OCI-LY7 (cell line): ENCODE results near the gene RNF144B. TPM values are rescaled to one million over a fixed set of nuclear protein-coding genes. Genes with fewer than 3 reads are reported as not detected.

Experiments
- BruUV-seq: library from RNA; stranded (reverse); fragments of 400-500 nt; replicated peaks from 2 replicates; lab custom pipeline; 2021; lab: Mats Ljungman, UMichigan
- CTCF ChIA-PET: fragments of 300-600 bp; sonication (Branson Sonifier 250); formaldehyde crosslinking; loops from one replicate; lab custom pipeline; 2022; ENCODE audit warnings: antibody characterized with exemption; ENCODE audit not compliant: unreplicated experiment; lab: Charles Lee
- POLR2A ChIA-PET: fragments of 300-600 bp; sonication (Branson Sonifier 250); formaldehyde crosslinking; loops from one replicate; lab custom pipeline; 2022; ENCODE audit warnings: antibody characterized with exemption; lab: Charles Lee
- DNase-seq: peaks from one replicate; pipeline ENCODE4 v3.0.0-alpha.2; 2015; ENCODE audit warnings: low spot score
- H2AFZ ChIP-seq: fragments of 200-600 bp; sonication (generic), shearing (Covaris generic); 2 replicates; pipeline ENCODE4 v1.6.1; 2014; ENCODE audit warnings: mild to moderate bottlenecking, antibody characterized with exemption, low read length, moderate library complexity
- H3K27ac ChIP-seq: fragments of 200-600 bp; sonication (generic); 2 replicates; pipeline ENCODE4 v1.5.1; 2014; ENCODE audit warnings: mixed run types, low read depth, mild to moderate bottlenecking, moderate library complexity, low read length, inconsistent platforms; ENCODE audit not compliant: poor library complexity, severe bottlenecking
- H3K36me3 ChIP-seq: fragments of 200-600 bp; sonication (generic); 2 replicates; pipeline ENCODE4 v1.6.1; 2014; ENCODE audit warnings: mild to moderate bottlenecking, antibody characterized with exemption, low read length, moderate library complexity, mixed read lengths; ENCODE audit not compliant: insufficient read depth
- H3K4me1 ChIP-seq: fragments of 200-600 bp; sonication (generic); 2 replicates; pipeline ENCODE4 v1.5.1; 2014; ENCODE audit warnings: mild to moderate bottlenecking, low read length; ENCODE audit not compliant: insufficient read depth, poor library complexity, severe bottlenecking
- H3K4me2 ChIP-seq: fragments of 200-600 bp; sonication (generic); 2 replicates; pipeline ENCODE4 v1.6.1; 2014; ENCODE audit warnings: mild to moderate bottlenecking, low read length
- H3K4me3 ChIP-seq: fragments of 200-600 bp; sonication (generic); 2 replicates; pipeline ENCODE4 v1.5.1; 2014; ENCODE audit warnings: mild to moderate bottlenecking, low read depth, low read length; ENCODE audit not compliant: poor library complexity, severe bottlenecking
- H3K79me2 ChIP-seq: fragments of 200-600 bp; sonication (generic); 2 replicates; pipeline ENCODE4 v1.6.1; 2016; ENCODE audit warnings: low read depth, mild to moderate bottlenecking, low read length, moderate library complexity, mixed read lengths; ENCODE audit not compliant: insufficient read depth
- H3K9me2 ChIP-seq: fragments of 200-600 bp; sonication (generic); 2 replicates; pipeline ENCODE4 v1.6.1; 2016; ENCODE audit warnings: mild to moderate bottlenecking, low read length, mixed read lengths; ENCODE audit not compliant: insufficient read depth
- H3K9me3 ChIP-seq: fragments of 200-600 bp; sonication (generic); 2 replicates; pipeline ENCODE4 v1.6.1; 2014; ENCODE audit warnings: mild to moderate bottlenecking, mixed run types, low read length, mixed read lengths
- H4K20me1 ChIP-seq: fragments of 200-600 bp; sonication (generic); 2 replicates; pipeline ENCODE4 v1.6.1; 2014; ENCODE audit warnings: mild to moderate bottlenecking, antibody characterized with exemption, low read length, moderate library complexity, mixed read lengths; ENCODE audit not compliant: insufficient read depth
- CTCF ChIP-seq: fragments of 200-600 bp; sonication (generic); conservative IDR thresholded peaks from 2 replicates; pipeline ENCODE4 v1.5.1; 2014; ENCODE audit warnings: mild to moderate bottlenecking, antibody characterized with exemption, low read length, moderate library complexity, mixed read lengths
- EZH2phosphoT487 ChIP-seq: fragments of 200-600 bp; sonication (generic); IDR thresholded peaks from 2 replicates; pipeline ENCODE4 v1.6.1; 2018; ENCODE audit warnings: low read depth, borderline replicate concordance, mild to moderate bottlenecking, mixed run types, antibody characterized with exemption, low read length, moderate library complexity, mixed read lengths
- intact Hi-C: fragments of 100-400 bp; cut with micrococcal nuclease; formaldehyde crosslinking; loops from one replicate; pipeline ENCODE4 v1.10.0; 2022; ENCODE audit not compliant: unreplicated experiment
- total RNA-seq, 2 experiments: library from RNA; depleted of rRNA in 1 of 2; stranded (reverse); fragments of >200 nt in 1 of 2; shearing (Covaris generic) in 1 of 2; gene quantifications; 2 replicates each; pipeline ENCODE4 v1.2.3, GENCODE V29; 2014 to 2022

The RNF144B gene
- total RNA-seq, 2 experiments from 2014 or later, result 83.4 to 151 TPM

- ChIA-PET POLR2A (interaction anchor here (1.1 kb wide), 2 partner anchors 10 to 28 kb away, joined by 3 to 4 read pairs; no protein-coding TSS in a partner anchor), CTCF (no interaction called here)
- H3K4me1 ChIP-seq, result no peaks in the 10 kb centered on the region
- intact Hi-C loops, result no loop called here
- BruUV-seq, result no TSS peak
- no peak for TF ChIP-seq EZH2phosphoT487
- TF ChIP-seq CTCF, result no peak
- H3K4me2 ChIP-seq, result no peak overlapping the region
- H3K79me2 ChIP-seq, result peaks cover 47% of the 10 kb centered on the region; the same call in 1 of the 2 replicates
- peaks cover 100% of the 10 kb centered on the region for H3K36me3 ChIP-seq
- no peak for DNase-seq
- H3K27ac ChIP-seq, result no peak overlapping the region
- no peaks in the 10 kb centered on the region for H3K9me3 ChIP-seq
- H4K20me1 ChIP-seq, result 0 out of 2 replicates have a peak, but pooled peaks cover 3% of the 10 kb centered on the region
- H3K9me2 ChIP-seq, result no peaks in the 10 kb centered on the region
- H3K4me3 ChIP-seq, result no peak overlapping the region
- no peak overlapping the region for H2AFZ ChIP-seq
These were observed 76.3 kb downstream of the RNF144B start for GRCh38 chr6:18463429-18463828.

- no peak for DNase-seq
- H3K4me1 ChIP-seq, result no peaks in the 10 kb centered on the region
- H3K9me3 ChIP-seq, result no peaks in the 10 kb centered on the region
- H3K4me3 ChIP-seq, result no peak overlapping the region
- H3K36me3 ChIP-seq, result peaks cover 98% of the 10 kb centered on the region
- no peak for TF ChIP-seq EZH2phosphoT487
- no peak for TF ChIP-seq CTCF
- ChIA-PET CTCF (no interaction called here), POLR2A (interaction anchor here (0.6 to 1.1 kb wide), 4 partner anchors 10 to 176 kb away, joined by 3 to 4 read pairs (median 3); no protein-coding TSS in a partner anchor)
- peaks cover 39% of the 10 kb centered on the region; the same call in 1 of the 2 replicates for H3K79me2 ChIP-seq
- H3K27ac ChIP-seq, result no peak overlapping the region
- H3K9me2 ChIP-seq, result no peaks in the 10 kb centered on the region
- intact Hi-C loops, result no loop called here
- no TSS peak for BruUV-seq
- H2AFZ ChIP-seq, result no peak overlapping the region
- H4K20me1 ChIP-seq, result 0 out of 2 replicates have a peak, but pooled peaks cover 3% of the 10 kb centered on the region
- no peak overlapping the region for H3K4me2 ChIP-seq
These were observed 77.0 kb downstream of the RNF144B start for GRCh38 chr6:18464176-18464575.

DNA sequence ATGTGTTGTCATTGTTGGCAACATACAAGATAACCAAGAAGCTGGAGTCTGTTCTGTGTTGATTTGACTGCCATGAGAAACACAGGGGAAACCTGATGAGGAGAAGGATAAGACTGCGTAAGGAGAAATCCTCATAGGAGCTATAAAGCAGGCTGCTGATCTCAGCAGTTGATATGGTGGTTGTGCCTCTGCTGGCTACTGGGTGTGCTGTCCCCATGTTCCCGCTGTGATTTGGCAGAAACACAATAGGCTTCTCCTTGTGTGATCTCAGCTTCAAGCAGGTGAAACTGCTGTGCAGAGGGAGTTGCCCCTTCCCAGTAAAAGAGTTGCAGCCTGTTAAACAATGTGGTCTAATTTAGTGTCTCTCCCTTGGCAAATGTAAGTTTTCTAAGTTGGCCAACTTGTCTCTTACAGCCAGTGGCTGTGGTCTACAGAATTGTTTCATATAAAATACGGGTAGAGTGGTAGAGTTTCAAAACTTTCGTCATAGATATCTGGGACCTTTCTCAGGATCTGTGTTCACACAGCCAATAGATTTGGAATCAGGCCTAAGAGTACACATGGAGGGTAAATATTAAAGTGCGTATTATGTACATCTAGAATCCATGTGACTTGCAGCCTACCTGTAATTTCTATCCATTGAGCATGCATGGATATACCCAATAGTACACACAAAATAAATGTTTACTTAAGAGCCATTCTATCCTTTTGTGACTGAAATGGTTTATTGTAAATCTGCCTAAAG is 78.4 kb downstream of the RNF144B start:
- TF ChIP-seq CTCF (no peak), EZH2phosphoT487 (no peak)
- Histone ChIP-seq H2AFZ (no peak overlapping the region), H3K4me3 (no peak overlapping the region), H3K9me3 (no peaks in the 10 kb centered on the region), H4K20me1 (0 out of 2 replicates have a peak, but pooled peaks cover 3% of the 10 kb centered on the region), H3K27ac (no peak overlapping the region), H3K36me3 (peaks cover 94% of the 10 kb centered on the region), H3K4me1 (no peaks in the 10 kb centered on the region), H3K9me2 (no peaks in the 10 kb centered on the region), H3K4me2 (no peak overlapping the region), H3K79me2 (peaks cover 27% of the 10 kb centered on the region; the same call in 1 of the 2 replicates)
- intact Hi-C loops, result no loop called here
- DNase-seq, result no peak
- CTCF ChIA-PET, result no interaction called here
- BruUV-seq, result no TSS peak
- POLR2A ChIA-PET, result interaction anchor here (0.5 to 0.6 kb wide), 2 partner anchors 9 to 12 kb away, joined by 3 to 4 read pairs; no protein-coding TSS in a partner anchor
